PC-3 (cell line): Measurements from ENCODE around the gene NTRK2.

ENCODE experiments used
- EZH2 ChIP-seq: fragments of 300-600 bp; sonication (generic); IDR thresholded peaks from one replicate; pipeline ENCODE4 v1.6.1; 2017; ENCODE audit warnings: antibody characterized with exemption, mild to moderate bottlenecking, low read length; ENCODE audit not compliant: unreplicated experiment
- TF ChIP-seq, protein P1 (sequence below): fragments of 300-600 bp; sonication (generic); conservative IDR thresholded peaks from 2 replicates; pipeline ENCODE4 v1.5.1; 2017; ENCODE audit warnings: antibody characterized with exemption, low read depth, mild to moderate bottlenecking, low read length

DNA sequence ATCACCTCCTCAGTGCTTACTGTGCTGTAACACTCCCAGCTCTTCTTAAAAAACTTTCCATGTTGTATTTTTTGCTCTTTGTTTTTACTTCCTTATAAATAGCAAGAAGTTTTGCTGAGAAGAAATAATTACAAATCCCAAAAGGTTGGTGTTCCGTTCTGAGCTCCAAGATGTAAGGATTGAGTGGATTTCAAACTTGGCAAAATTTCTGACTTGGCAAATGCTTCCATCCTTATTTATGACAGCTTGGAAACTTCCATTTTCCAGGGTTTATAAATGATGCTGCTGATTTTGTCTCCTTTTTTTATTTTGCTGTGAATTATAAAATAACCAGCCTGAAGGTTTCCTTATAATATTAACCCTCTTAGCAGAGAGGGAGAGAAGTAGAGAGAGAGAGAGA, 151.9 kb downstream of the NTRK2 start:
- TF ChIP-seq, protein P1, sequence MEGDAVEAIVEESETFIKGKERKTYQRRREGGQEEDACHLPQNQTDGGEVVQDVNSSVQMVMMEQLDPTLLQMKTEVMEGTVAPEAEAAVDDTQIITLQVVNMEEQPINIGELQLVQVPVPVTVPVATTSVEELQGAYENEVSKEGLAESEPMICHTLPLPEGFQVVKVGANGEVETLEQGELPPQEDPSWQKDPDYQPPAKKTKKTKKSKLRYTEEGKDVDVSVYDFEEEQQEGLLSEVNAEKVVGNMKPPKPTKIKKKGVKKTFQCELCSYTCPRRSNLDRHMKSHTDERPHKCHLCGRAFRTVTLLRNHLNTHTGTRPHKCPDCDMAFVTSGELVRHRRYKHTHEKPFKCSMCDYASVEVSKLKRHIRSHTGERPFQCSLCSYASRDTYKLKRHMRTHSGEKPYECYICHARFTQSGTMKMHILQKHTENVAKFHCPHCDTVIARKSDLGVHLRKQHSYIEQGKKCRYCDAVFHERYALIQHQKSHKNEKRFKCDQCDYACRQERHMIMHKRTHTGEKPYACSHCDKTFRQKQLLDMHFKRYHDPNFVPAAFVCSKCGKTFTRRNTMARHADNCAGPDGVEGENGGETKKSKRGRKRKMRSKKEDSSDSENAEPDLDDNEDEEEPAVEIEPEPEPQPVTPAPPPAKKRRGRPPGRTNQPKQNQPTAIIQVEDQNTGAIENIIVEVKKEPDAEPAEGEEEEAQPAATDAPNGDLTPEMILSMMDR: no peak
- no peak for TF ChIP-seq EZH2
